Measurements from ENCODE around the gene VCAN.
A peak's percentile ranks its signal among the peaks of the same experiment; 100 is the strongest.

Gene VCAN

DNA sequence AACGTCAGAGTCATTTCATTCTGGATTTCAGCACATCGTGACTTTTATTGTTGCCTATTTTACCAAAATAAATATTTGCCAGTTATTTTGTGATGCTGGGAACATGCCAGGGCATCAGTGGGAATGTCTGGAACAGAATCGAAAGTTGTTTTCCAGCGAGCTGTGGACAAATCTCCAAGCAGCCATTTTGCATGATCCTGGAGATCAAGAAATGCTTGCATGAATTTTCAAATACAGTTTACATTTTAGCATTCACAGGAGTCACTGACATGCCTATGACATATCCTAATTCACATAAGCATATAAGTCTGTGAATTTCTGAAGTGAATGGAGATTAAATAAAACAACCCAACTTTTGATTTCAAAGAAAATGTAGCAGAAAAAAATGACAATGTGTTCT is 119.4 kb downstream of the VCAN start:
- H3K27ac ChIP-seq = no peak overlapping the region
- TF ChIP-seq, protein P1, sequence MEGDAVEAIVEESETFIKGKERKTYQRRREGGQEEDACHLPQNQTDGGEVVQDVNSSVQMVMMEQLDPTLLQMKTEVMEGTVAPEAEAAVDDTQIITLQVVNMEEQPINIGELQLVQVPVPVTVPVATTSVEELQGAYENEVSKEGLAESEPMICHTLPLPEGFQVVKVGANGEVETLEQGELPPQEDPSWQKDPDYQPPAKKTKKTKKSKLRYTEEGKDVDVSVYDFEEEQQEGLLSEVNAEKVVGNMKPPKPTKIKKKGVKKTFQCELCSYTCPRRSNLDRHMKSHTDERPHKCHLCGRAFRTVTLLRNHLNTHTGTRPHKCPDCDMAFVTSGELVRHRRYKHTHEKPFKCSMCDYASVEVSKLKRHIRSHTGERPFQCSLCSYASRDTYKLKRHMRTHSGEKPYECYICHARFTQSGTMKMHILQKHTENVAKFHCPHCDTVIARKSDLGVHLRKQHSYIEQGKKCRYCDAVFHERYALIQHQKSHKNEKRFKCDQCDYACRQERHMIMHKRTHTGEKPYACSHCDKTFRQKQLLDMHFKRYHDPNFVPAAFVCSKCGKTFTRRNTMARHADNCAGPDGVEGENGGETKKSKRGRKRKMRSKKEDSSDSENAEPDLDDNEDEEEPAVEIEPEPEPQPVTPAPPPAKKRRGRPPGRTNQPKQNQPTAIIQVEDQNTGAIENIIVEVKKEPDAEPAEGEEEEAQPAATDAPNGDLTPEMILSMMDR (conservative IDR thresholded peaks at IDR 0.05; ENCODE audit: low read depth) = no peak
- no peak for DNase-seq (ENCODE audit: low spot score)
- ChIA-PET POLR2A (ENCODE audit: low non-redundant PET) (no interaction called here), CTCF (no interaction called here)

DNA sequence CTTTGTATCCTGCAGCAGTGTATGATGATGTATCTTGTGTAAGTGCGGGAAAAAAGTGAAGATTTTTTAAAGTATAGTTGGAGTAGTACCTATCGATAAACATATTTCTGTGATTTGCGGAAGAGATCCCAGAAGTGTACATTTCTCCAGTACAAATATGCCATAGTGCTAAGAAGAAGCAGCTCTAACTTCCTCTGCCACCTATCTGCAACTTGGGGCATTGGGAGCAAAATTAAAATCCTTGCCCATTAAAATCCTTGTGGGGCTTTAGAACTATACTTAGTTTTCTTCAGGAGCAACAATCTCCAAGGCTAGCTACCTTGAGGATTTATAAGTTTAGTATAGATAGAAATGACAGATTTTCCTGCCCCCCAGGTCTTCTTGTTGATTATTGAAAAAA is 123.7 kb downstream of the VCAN start:
- peak; percentile 15 for DNase-seq (ENCODE audit: low spot score)
- ChIA-PET POLR2A (ENCODE audit: low non-redundant PET) (no interaction called here), CTCF (interaction anchor here (0.5 to 0.7 kb wide), 2 partner anchors 811 to 1197 kb away, joined by 3 to 5 read pairs; no protein-coding TSS in a partner anchor)
- H3K27ac ChIP-seq = no peak overlapping the region
- TF ChIP-seq, protein P1 (conservative IDR thresholded peaks at IDR 0.05; ENCODE audit: low read depth) = 0 out of 2 replicates have a peak, but pooled peaks have one; percentile 7

DNA sequence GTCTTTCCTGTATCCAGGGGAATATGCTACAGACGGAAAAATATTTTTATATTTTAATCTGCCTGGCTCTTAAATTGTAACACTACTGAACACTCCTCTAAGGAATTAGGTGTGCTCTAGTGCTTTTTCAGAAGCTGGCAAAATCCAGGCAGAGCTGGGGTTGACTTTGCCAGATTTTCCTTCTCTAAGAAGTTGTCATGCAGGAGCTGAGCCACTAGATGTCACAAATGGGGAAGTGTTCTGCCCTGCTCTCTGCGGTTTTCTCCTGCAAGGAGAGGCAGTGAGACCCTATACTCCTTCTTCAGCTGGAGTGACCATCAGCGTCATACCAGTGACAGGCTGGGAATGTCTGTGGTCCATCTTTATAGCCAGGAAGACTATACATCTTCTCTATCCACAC is 136.6 kb downstream of the VCAN start:
- POLR2A ChIA-PET (ENCODE audit: low non-redundant PET) = no interaction called here
- TF ChIP-seq, protein P1 (conservative IDR thresholded peaks at IDR 0.05; ENCODE audit: low read depth) = peak; percentile 50; the same call in 1 of the 2 replicates
- DNase-seq (ENCODE audit: low spot score) = peak; percentile 68
- H3K27ac ChIP-seq = no peak overlapping the region
- CTCF ChIA-PET = interaction anchor here (0.6 to 1.1 kb wide), 6 partner anchors 8 to 1826 kb away, joined by 3 to 6 read pairs (median 4); no protein-coding TSS in a partner anchor

DNA sequence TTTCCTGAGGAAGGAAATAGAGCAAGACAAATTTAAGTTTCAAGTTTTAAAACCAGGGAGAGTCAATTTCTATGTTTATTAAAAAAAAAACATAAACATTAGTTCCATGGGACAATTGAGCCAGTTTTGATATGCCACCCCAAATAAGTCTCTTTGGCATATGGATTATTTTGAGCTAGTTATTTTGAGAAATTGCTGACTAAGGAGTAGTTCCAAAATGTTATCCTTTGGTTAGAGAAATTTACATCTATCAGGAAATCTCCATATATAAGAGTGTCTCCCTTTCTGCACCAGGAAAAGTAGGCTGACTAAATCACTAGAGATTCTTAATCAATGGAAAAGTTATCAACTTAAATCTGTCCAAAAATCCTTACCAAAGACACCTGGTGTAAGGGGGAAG is 143.3 kb downstream of the VCAN start:
- no peak for DNase-seq (ENCODE audit: low spot score)
- POLR2A ChIA-PET (ENCODE audit: low non-redundant PET) = no interaction called here
- CTCF ChIA-PET = no interaction called here
- no peak overlapping the region for H3K27ac ChIP-seq
- TF ChIP-seq, protein P1 (conservative IDR thresholded peaks at IDR 0.05; ENCODE audit: low read depth) = no peak

DNA sequence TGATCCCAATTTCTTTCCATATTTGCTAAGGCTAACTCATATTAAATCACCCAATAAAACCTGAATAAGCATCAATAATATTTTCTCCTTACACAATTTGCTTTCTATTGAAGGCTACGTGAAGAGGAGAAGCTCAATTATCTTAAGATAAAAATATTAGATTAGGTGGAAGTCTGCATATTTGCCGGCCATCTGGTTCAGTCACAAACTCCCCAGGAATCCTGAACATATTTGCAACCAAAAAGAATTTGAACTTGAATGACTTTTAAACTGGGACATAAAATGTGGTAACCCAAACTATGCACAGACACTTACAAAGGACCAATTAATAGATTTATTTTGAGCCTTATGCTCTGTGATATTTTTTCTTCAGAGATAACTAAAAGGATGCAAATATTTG is 156.8 kb downstream of the VCAN start:
- ChIA-PET CTCF (no interaction called here), POLR2A (ENCODE audit: low non-redundant PET) (no interaction called here)
- TF ChIP-seq, protein P1 (conservative IDR thresholded peaks at IDR 0.05; ENCODE audit: low read depth) = no peak

More for the DNA sequence above, 156.8 kb downstream of the VCAN start:
- DNase-seq (ENCODE audit: low spot score) = no peak
- no peak overlapping the region for H3K27ac ChIP-seq

All from RWPE1 (cell line).